PC-3 (cell line): Measurements from ENCODE around the gene LRCOL1. TPM values are rescaled to one million over a fixed set of nuclear protein-coding genes. Genes with fewer than 3 reads are reported as not detected.

ENCODE experiments used
- ATAC-seq: fragments of 200-7000 bp; cut with Tn5 transposase; 2 replicates; pipeline ENCODE4 v1.9.1; 2020; ENCODE audit warnings: mild to moderate bottlenecking, moderate library complexity
- BruUV-seq: library from RNA; stranded (reverse); fragments of 400-500 nt; replicated peaks from 2 replicates; lab custom pipeline; 2021; lab: Mats Ljungman, UMichigan
- CTCF ChIA-PET: fragments of 300-600 bp; sonication (Branson Sonifier 250); formaldehyde crosslinking; loops from one replicate; lab custom pipeline; 2022; ENCODE audit warnings: antibody characterized with exemption; lab: Charles Lee
- POLR2A ChIA-PET: fragments of 300-600 bp; sonication (Branson Sonifier 250); formaldehyde crosslinking; loops from one replicate; lab custom pipeline; 2022; ENCODE audit warnings: antibody characterized with exemption; ENCODE audit not compliant: unreplicated experiment; lab: Charles Lee
- DNase-seq: peaks from one replicate; pipeline ENCODE4 v3.0.0-alpha.2; 2015
- H2AFZ ChIP-seq: fragments of 300-600 bp; sonication (generic); 2 replicates; pipeline ENCODE4 v1.6.0; 2016; ENCODE audit warnings: antibody characterized with exemption, low read length
- H3F3A ChIP-seq: fragments of 300-600 bp; sonication (generic); one replicate; pipeline ENCODE4 v1.6.0; 2017; ENCODE audit warnings: antibody characterized with exemption, low read length, control low read depth, mild to moderate bottlenecking; ENCODE audit not compliant: unreplicated experiment
- H3K27ac ChIP-seq: fragments of 300-600 bp; sonication (generic); 2 replicates; pipeline ENCODE4 v1.5.1; 2016; ENCODE audit warnings: mild to moderate bottlenecking, low read length
- H3K27me3 ChIP-seq: fragments of 300-600 bp; sonication (generic); 2 replicates; pipeline ENCODE4 v1.6.1; 2016; ENCODE audit warnings: low read length, mixed read lengths
- H3K36me3 ChIP-seq: fragments of 300-600 bp; sonication (generic); 2 replicates; pipeline ENCODE4 v1.6.1; 2016; ENCODE audit warnings: low read depth, mixed run types, low read length, mixed read lengths
- H3K4me1 ChIP-seq: fragments of 300-600 bp; sonication (generic); 2 replicates; pipeline ENCODE4 v1.5.1; 2016; ENCODE audit warnings: low read length; ENCODE audit not compliant: insufficient read depth
- H3K4me2 ChIP-seq: fragments of 300-600 bp; sonication (generic); 2 replicates; pipeline ENCODE4 v1.6.0; 2016; ENCODE audit warnings: low read length
- H3K4me3 ChIP-seq: fragments of 300-600 bp; sonication (generic); 2 replicates; pipeline ENCODE4 v1.5.1; 2016; ENCODE audit warnings: mild to moderate bottlenecking, low read length, mixed read lengths
- H3K79me2 ChIP-seq: fragments of 300-600 bp; sonication (generic); 2 replicates; pipeline ENCODE4 v1.6.1; 2017; ENCODE audit warnings: low read length, mixed read lengths
- H3K9ac ChIP-seq: fragments of 300-600 bp; sonication (generic); 2 replicates; pipeline ENCODE4 v1.6.0; 2016; ENCODE audit warnings: mild to moderate bottlenecking, low read length
- H3K9me2 ChIP-seq: fragments of 300-600 bp; sonication (generic); replicated peaks from 2 replicates; pipeline ENCODE4 v1.6.1; 2016; ENCODE audit warnings: mixed run types, low read length, mixed read lengths
- H3K9me3 ChIP-seq: fragments of 300-600 bp; sonication (generic); 2 replicates; pipeline ENCODE4 v1.6.1; 2016; ENCODE audit warnings: low read length, mixed read lengths
- H4K20me1 ChIP-seq: fragments of 300-600 bp; sonication (generic); 2 replicates; pipeline ENCODE4 v1.6.1; 2016; ENCODE audit warnings: low read length, mixed read lengths
- CTCF ChIP-seq: fragments of 300-600 bp; sonication (generic); conservative IDR thresholded peaks from 2 replicates; pipeline ENCODE4 v1.5.1; 2017; ENCODE audit warnings: antibody characterized with exemption, low read depth, mild to moderate bottlenecking, low read length
- EZH2 ChIP-seq: fragments of 300-600 bp; sonication (generic); IDR thresholded peaks from one replicate; pipeline ENCODE4 v1.6.1; 2017; ENCODE audit warnings: antibody characterized with exemption, mild to moderate bottlenecking, low read length; ENCODE audit not compliant: unreplicated experiment
- EZH2phosphoT487 ChIP-seq: fragments of 300-600 bp; sonication (generic); IDR thresholded peaks from 2 replicates; pipeline ENCODE4 v1.6.1; 2018; ENCODE audit warnings: mild to moderate bottlenecking, antibody characterized with exemption, low read length, borderline replicate concordance
- intact Hi-C: fragments of 100-400 bp; cut with micrococcal nuclease; formaldehyde crosslinking; loops from 2 replicates; pipeline ENCODE4 v1.9.0; 2023
- total RNA-seq: library from RNA; depleted of rRNA; stranded (reverse); fragments of >200 nt; gene quantifications from 2 replicates; pipeline ENCODE4 v1.2.3, GENCODE V29; 2014

LRCOL1 gene
- total RNA-seq, 1 experiment from 2014 or later: not detected

GRCh38 chr12:132588319-132588718 is 22.1 kb downstream of the LRCOL1 start:
- no peak overlapping the region for H3K4me2 ChIP-seq
- no peaks in the 10 kb centered on the region for H3K9me3 ChIP-seq
- H3K79me2 ChIP-seq: no peaks in the 10 kb centered on the region
- no peaks in the 10 kb centered on the region for H3K36me3 ChIP-seq
- no TSS peak for BruUV-seq
- TF ChIP-seq EZH2 (no peak), CTCF (no peak), EZH2phosphoT487 (no peak)
- H3K27me3 ChIP-seq: no peaks in the 10 kb centered on the region
- no peak for DNase-seq
- H3K9ac ChIP-seq: no peak overlapping the region
- no peak overlapping the region for H2AFZ ChIP-seq
- no peak overlapping the region for H3K27ac ChIP-seq
- intact Hi-C loops: no loop called here
- no peaks in the 10 kb centered on the region for H4K20me1 ChIP-seq
- ATAC-seq: no peak
- H3K4me3 ChIP-seq: no peak overlapping the region
- H3K4me1 ChIP-seq: peaks cover 1% of the 10 kb centered on the region
- no peaks in the 10 kb centered on the region for H3K9me2 ChIP-seq
- ChIA-PET POLR2A (no interaction called here), CTCF (no interaction called here)
- no peaks in the 10 kb centered on the region for H3F3A ChIP-seq

DNA sequence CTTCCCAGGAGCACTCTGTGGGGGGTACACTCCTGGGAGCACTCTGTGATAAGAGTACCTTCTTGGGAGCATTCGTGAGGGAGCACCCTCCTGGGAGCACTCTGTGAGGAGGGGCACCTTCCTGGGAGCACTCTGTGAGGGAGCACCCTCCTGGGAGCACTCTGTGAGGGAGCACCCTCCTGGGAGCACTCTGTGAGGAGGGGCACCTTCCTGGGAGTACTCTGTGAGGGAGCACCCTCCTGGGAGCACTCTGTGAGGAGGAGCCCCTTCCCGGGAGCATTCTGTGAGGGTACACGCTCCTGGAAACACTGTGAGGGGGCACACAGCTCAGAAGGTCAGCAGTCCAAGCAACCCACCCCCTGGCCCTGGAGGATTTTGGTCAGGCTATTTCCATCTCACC is 22.6 kb downstream of the LRCOL1 start:
- H3K36me3 ChIP-seq: no peaks in the 10 kb centered on the region
- ChIA-PET POLR2A (no interaction called here), CTCF (no interaction called here)
- H3F3A ChIP-seq: no peaks in the 10 kb centered on the region
- intact Hi-C loops: no loop called here
- H3K9me3 ChIP-seq: no peaks in the 10 kb centered on the region
- DNase-seq (no peak), ATAC-seq (no peak)
- H3K27me3 ChIP-seq: no peaks in the 10 kb centered on the region
- no peaks in the 10 kb centered on the region for H4K20me1 ChIP-seq
- H3K4me2 ChIP-seq: no peak overlapping the region
- H3K9me2 ChIP-seq: no peaks in the 10 kb centered on the region
- H3K9ac ChIP-seq: no peak overlapping the region
- H2AFZ ChIP-seq: no peak overlapping the region
- H3K27ac ChIP-seq: no peak overlapping the region
- TF ChIP-seq EZH2phosphoT487: no peak
- no peak for TF ChIP-seq EZH2
- TF ChIP-seq CTCF: no peak
- no TSS peak for BruUV-seq
- no peaks in the 10 kb centered on the region for H3K79me2 ChIP-seq
- no peak overlapping the region for H3K4me3 ChIP-seq
- no peaks in the 10 kb centered on the region for H3K4me1 ChIP-seq

- ChIA-PET POLR2A (no interaction called here), CTCF (no interaction called here)
- Histone ChIP-seq H3K36me3 (no peaks in the 10 kb centered on the region), H3K79me2 (no peaks in the 10 kb centered on the region), H3K27me3 (no peaks in the 10 kb centered on the region), H3K27ac (no peak overlapping the region), H2AFZ (no peak overlapping the region), H4K20me1 (no peaks in the 10 kb centered on the region), H3K9me3 (no peaks in the 10 kb centered on the region), H3F3A (no peaks in the 10 kb centered on the region), H3K4me1 (no peaks in the 10 kb centered on the region), H3K4me3 (no peak overlapping the region), H3K9me2 (no peaks in the 10 kb centered on the region), H3K9ac (no peak overlapping the region), H3K4me2 (no peak overlapping the region)
- DNase-seq (no peak), ATAC-seq (no peak)
- intact Hi-C loops: no loop called here
- no peak for TF ChIP-seq CTCF
- TF ChIP-seq EZH2phosphoT487: no peak
- no peak for TF ChIP-seq EZH2
- BruUV-seq: no TSS peak
Measured at GRCh38 chr12:132586929-132587328, 23.5 kb downstream of the LRCOL1 start.
